Hepatocyte (in vitro differentiated cells): ENCODE results near the gene IL36G.

Source experiments
- CTCF ChIP-seq: fragments of 200-600 bp; sonication (generic); IDR thresholded peaks from 2 replicates; pipeline ENCODE4 v1.5.1; 2016; ENCODE audit warnings: antibody characterized with exemption, mild to moderate bottlenecking; ENCODE audit not compliant: poor library complexity
- EZH2 ChIP-seq: fragments of 200-600 bp; sonication (generic); IDR thresholded peaks from 2 replicates; pipeline ENCODE4 v1.6.1; 2016; ENCODE audit warnings: antibody characterized with exemption, mild to moderate bottlenecking, borderline replicate concordance
- EZH2phosphoT487 ChIP-seq: fragments of 200-600 bp; sonication (generic); IDR thresholded peaks from one replicate; pipeline ENCODE4 v1.6.1; 2018; ENCODE audit warnings: antibody characterized with exemption, mild to moderate bottlenecking, low read depth, moderate library complexity; ENCODE audit not compliant: unreplicated experiment, severe bottlenecking

- no peak for TF ChIP-seq EZH2
- no peak for TF ChIP-seq CTCF
- TF ChIP-seq EZH2phosphoT487: no peak
Measured at GRCh38 chr2:112985090-112985489, 7.3 kb downstream of the IL36G start.
